ENCODE measurements around the gene CACNA2D3.

GRCh38 chr3:54165865-54166264 lies 43.5 kb downstream of the CACNA2D3 start:
- TF ChIP-seq, protein P1, sequence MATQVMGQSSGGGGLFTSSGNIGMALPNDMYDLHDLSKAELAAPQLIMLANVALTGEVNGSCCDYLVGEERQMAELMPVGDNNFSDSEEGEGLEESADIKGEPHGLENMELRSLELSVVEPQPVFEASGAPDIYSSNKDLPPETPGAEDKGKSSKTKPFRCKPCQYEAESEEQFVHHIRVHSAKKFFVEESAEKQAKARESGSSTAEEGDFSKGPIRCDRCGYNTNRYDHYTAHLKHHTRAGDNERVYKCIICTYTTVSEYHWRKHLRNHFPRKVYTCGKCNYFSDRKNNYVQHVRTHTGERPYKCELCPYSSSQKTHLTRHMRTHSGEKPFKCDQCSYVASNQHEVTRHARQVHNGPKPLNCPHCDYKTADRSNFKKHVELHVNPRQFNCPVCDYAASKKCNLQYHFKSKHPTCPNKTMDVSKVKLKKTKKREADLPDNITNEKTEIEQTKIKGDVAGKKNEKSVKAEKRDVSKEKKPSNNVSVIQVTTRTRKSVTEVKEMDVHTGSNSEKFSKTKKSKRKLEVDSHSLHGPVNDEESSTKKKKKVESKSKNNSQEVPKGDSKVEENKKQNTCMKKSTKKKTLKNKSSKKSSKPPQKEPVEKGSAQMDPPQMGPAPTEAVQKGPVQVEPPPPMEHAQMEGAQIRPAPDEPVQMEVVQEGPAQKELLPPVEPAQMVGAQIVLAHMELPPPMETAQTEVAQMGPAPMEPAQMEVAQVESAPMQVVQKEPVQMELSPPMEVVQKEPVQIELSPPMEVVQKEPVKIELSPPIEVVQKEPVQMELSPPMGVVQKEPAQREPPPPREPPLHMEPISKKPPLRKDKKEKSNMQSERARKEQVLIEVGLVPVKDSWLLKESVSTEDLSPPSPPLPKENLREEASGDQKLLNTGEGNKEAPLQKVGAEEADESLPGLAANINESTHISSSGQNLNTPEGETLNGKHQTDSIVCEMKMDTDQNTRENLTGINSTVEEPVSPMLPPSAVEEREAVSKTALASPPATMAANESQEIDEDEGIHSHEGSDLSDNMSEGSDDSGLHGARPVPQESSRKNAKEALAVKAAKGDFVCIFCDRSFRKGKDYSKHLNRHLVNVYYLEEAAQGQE (IDR thresholded peaks at IDR 0.05; ENCODE audit: insufficient read depth in 1 of 2, low read depth in 2 of 2, low read length in 2 of 2): no peak
- no peak for TF ChIP-seq POLR2AphosphoS5 (IDR thresholded peaks at IDR 0.05; ENCODE audit: low read depth, low read length)
- no peak for TF ChIP-seq SIN3A (IDR thresholded peaks at IDR 0.05; ENCODE audit: borderline replicate concordance, insufficient read depth, low read length)
- TF ChIP-seq FOXP2 (optimal IDR thresholded peaks at IDR 0.05; ENCODE audit: borderline replicate concordance, extremely low read depth, extremely low read length, insufficient read depth): no peak
